ENCODE results near the gene ATCAY.
"Not testable (repeated sequence)": the region's sequence is repeated elsewhere in the genome, so short reads cannot be mapped to it uniquely, and the experiment has no call there.

The ATCAY gene

GRCh38 chr19:3855320-3855719 is 25.2 kb upstream of the ATCAY start:
- DNase-seq (ENCODE audit: low read depth, low spot score), result no peak

GRCh38 chr19:3857449-3858003 is 23.0 kb upstream of the ATCAY start:
- no peak for DNase-seq (ENCODE audit: low read depth, low spot score)

- no peak for DNase-seq (ENCODE audit: low read depth, low spot score)
Measured at GRCh38 chr19:3860499-3860898, 20.0 kb upstream of the ATCAY start.

GRCh38 chr19:3862826-3863500 is 17.5 kb upstream of the ATCAY start:
- DNase-seq (ENCODE audit: low read depth, low spot score), result peak; percentile 24

GRCh38 chr19:3863648-3864047 is 16.8 kb upstream of the ATCAY start:
- DNase-seq (ENCODE audit: low read depth, low spot score), result no peak

GRCh38 chr19:3866910-3867638 is 13.4 kb upstream of the ATCAY start:
- no peak for DNase-seq (ENCODE audit: low read depth, low spot score)

GRCh38 chr19:3867971-3868769 is 12.3 kb upstream of the ATCAY start:
- peak; percentile 20 for DNase-seq (ENCODE audit: low read depth, low spot score)

GRCh38 chr19:3868770-3869456 is 11.6 kb upstream of the ATCAY start, which contains the start of gene ZFR2:
ZFR2 (minus strand) TSS chr19:3869038; CDS start chr19:3869017, 21 bp downstream.
- DNase-seq (ENCODE audit: low read depth, low spot score), result peak; percentile 80

- no peak for DNase-seq (ENCODE audit: low read depth, low spot score)
Measured at GRCh38 chr19:3873151-3873550, 7.3 kb upstream of the ATCAY start.

- not testable (repeated sequence) for DNase-seq (ENCODE audit: low read depth, low spot score)
Measured at GRCh38 chr19:3874695-3875094, 5.8 kb upstream of the ATCAY start.

GRCh38 chr19:3879656-3880055 is 829 bp upstream of the ATCAY start:
- DNase-seq (ENCODE audit: low read depth, low spot score), result no peak

- DNase-seq (ENCODE audit: low read depth, low spot score), result peak; percentile 56
Measured at GRCh38 chr19:3881272-3882040, 971 bp downstream of the ATCAY start.

- no peak for DNase-seq (ENCODE audit: low read depth, low spot score)
Measured at GRCh38 chr19:3882041-3882384, 1.5 kb downstream of the ATCAY start.

GRCh38 chr19:3890591-3890990 is 10.1 kb downstream of the ATCAY start:
- no peak for DNase-seq (ENCODE audit: low read depth, low spot score)

GRCh38 chr19:3893509-3894179 is 13.2 kb downstream of the ATCAY start:
- DNase-seq (ENCODE audit: low read depth, low spot score), result no peak

GRCh38 chr19:3894959-3895358 is 14.5 kb downstream of the ATCAY start:
- not testable (repeated sequence) for DNase-seq (ENCODE audit: low read depth, low spot score)

GRCh38 chr19:3895788-3896187 is 15.3 kb downstream of the ATCAY start:
- DNase-seq (ENCODE audit: low read depth, low spot score), result no peak

GRCh38 chr19:3897936-3898335 is 17.5 kb downstream of the ATCAY start:
- no peak for DNase-seq (ENCODE audit: low read depth, low spot score)

GRCh38 chr19:3898426-3898825 is 17.9 kb downstream of the ATCAY start:
- no peak for DNase-seq (ENCODE audit: low read depth, low spot score)
